ENCODE measurements around the gene PKIB. TPM values are rescaled to one million over a fixed set of nuclear protein-coding genes. Genes with fewer than 3 reads are reported as not detected.

Gene PKIB
- total and polyA plus RNA-seq, 2 experiments from 2014 or later = 51.0 to 85.8 TPM

DNA sequence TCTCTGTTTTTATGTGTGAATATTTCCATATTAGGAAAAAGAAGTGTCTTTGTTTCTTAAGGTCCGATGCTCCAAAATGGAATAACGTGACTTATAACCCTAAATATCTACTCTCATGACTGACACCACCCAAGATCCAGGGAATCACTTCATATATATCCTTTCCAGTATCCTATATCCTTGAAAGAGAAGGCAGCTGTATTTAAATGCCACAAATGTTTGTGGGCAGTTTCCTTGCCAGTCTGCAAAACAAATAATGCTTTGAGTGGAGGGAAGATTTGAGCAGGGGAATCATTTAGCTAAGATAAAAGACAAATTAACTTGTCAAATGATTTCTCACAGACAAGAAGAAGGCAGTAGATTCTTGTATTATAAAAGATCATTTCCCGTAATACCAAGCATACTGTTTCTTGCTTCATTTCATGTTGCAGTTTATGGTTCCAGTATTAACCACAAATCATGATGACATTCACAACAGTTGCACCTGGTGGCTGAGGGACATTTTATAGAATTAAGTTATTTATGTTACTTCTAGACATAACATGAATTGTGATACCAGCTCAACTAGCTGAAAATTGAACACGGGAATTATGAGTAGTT is 139.3 kb downstream of the PKIB start:
- Histone ChIP-seq H3K27me3 (no peaks in the 10 kb centered on the region), H3K4me1 (ENCODE audit: low read depth) (peaks cover 3% of the 10 kb centered on the region), H3K36me3 (no peaks in the 10 kb centered on the region), H3K9me3 (ENCODE audit: low read depth) (no peaks in the 10 kb centered on the region), H3K4me3 (no peak overlapping the region), H3K27ac (no peak overlapping the region)
- no peak for DNase-seq (ENCODE audit: low read depth in 1 of 2, low spot score in 1 of 2)
- TF ChIP-seq CTCF (IDR thresholded peaks at IDR 0.05; ENCODE audit: low read depth, low read length) = no peak

GRCh38 chr6:122751326-122751725 is 141.1 kb downstream of the PKIB start:
- no peak for DNase-seq (ENCODE audit: low read depth in 1 of 2, low spot score in 1 of 2)
- Histone ChIP-seq H3K4me3 (no peak overlapping the region), H3K9me3 (ENCODE audit: low read depth) (no peaks in the 10 kb centered on the region), H3K4me1 (ENCODE audit: low read depth) (peaks cover 3% of the 10 kb centered on the region), H3K36me3 (no peaks in the 10 kb centered on the region), H3K27ac (no peak overlapping the region), H3K27me3 (no peaks in the 10 kb centered on the region)
- no peak for TF ChIP-seq CTCF (IDR thresholded peaks at IDR 0.05; ENCODE audit: low read depth, low read length)

DNA sequence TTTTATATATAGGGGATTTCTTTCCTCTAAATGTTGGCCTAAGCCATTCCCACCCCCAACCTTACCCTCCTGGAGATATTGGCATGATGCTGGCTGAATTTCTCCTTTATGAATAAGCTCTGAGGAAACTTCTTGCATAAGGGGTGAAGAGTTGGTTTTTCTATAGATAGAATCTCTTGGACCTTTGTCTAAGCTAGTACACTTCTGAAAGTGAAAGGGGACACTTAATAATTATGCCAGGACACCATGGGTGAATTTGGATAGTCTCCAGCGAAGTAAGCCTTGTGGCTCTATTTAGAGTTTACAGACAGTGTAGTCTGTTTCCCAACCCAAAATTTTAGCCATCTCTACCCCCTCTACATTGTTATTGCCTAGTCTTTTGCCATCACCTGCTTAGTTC is 142.3 kb downstream of the PKIB start:
- no peaks in the 10 kb centered on the region for H3K9me3 ChIP-seq (ENCODE audit: low read depth)
- peaks cover 3% of the 10 kb centered on the region for H3K4me1 ChIP-seq (ENCODE audit: low read depth)
- TF ChIP-seq CTCF (IDR thresholded peaks at IDR 0.05; ENCODE audit: low read depth, low read length) = no peak
- no peak overlapping the region for H3K4me3 ChIP-seq
- no peaks in the 10 kb centered on the region for H3K27me3 ChIP-seq
- no peak overlapping the region for H3K27ac ChIP-seq
- DNase-seq (ENCODE audit: low read depth in 1 of 2, low spot score in 1 of 2) = no peak
- H3K36me3 ChIP-seq = no peaks in the 10 kb centered on the region

- Histone ChIP-seq H3K27ac (no peak overlapping the region), H3K9me3 (ENCODE audit: low read depth) (no peaks in the 10 kb centered on the region), H3K27me3 (no peaks in the 10 kb centered on the region), H3K4me1 (ENCODE audit: low read depth) (peaks cover 3% of the 10 kb centered on the region), H3K36me3 (no peaks in the 10 kb centered on the region), H3K4me3 (no peak overlapping the region)
- TF ChIP-seq CTCF (IDR thresholded peaks at IDR 0.05; ENCODE audit: low read depth, low read length) = no peak
- DNase-seq (ENCODE audit: low read depth in 1 of 2, low spot score in 1 of 2) = no peak
Observed at GRCh38 chr6:122753000-122753687, 142.9 kb downstream of the PKIB start.

DNA sequence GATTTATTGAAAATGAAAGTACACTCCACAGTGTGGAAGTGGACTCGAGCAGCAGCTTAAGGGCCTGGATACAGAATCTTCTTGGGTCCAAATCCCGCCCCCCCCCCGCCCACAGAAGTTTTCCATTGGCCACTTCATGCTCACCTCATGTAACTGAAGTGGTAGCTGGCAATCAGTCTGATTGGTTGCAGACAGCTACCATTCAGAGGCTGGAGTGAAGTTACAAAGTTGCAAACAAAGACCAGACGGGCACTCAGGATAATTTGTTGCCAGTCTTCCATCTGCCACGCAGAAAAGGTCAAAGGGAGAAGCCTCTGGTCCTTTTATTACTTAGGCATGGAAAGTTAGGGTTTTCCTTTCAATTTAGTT is 143.5 kb downstream of the PKIB start:
- DNase-seq (ENCODE audit: low read depth in 1 of 2, low spot score in 1 of 2) = peak in 1 of 2 donors; percentile 5
- peaks cover 3% of the 10 kb centered on the region for H3K4me1 ChIP-seq (ENCODE audit: low read depth)
- H3K9me3 ChIP-seq (ENCODE audit: low read depth) = no peaks in the 10 kb centered on the region
- H3K4me3 ChIP-seq = no peak overlapping the region
- H3K27me3 ChIP-seq = no peaks in the 10 kb centered on the region
- H3K36me3 ChIP-seq = no peaks in the 10 kb centered on the region
- no peak for TF ChIP-seq CTCF (IDR thresholded peaks at IDR 0.05; ENCODE audit: low read depth, low read length)
- H3K27ac ChIP-seq = no peak overlapping the region
